ENCODE data around the gene SLC52A3.

Gene SLC52A3

DNA sequence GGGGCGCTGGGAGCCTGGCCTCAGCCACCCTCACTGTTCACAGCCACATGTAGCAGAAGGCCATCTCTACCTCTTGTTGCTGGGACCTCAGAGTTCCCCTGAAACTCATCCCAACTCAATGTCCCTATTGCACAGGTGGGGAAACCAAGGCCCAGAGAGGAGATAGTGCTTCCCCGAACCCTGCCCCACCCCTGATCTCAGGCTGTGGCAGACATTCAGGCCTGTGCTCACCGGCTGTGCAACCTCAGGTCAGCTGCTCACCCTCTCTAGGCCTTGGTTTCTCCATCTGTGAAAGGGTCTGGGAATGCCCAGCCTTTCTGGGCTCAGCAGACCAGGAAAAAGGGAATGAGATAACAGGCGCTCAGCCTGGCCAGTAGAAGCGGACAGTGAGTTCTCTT, 6.4 kb upstream of the SLC52A3 start:
- DNase-seq (ENCODE audit: low read depth), result no peak
- TF ChIP-seq, protein P1, sequence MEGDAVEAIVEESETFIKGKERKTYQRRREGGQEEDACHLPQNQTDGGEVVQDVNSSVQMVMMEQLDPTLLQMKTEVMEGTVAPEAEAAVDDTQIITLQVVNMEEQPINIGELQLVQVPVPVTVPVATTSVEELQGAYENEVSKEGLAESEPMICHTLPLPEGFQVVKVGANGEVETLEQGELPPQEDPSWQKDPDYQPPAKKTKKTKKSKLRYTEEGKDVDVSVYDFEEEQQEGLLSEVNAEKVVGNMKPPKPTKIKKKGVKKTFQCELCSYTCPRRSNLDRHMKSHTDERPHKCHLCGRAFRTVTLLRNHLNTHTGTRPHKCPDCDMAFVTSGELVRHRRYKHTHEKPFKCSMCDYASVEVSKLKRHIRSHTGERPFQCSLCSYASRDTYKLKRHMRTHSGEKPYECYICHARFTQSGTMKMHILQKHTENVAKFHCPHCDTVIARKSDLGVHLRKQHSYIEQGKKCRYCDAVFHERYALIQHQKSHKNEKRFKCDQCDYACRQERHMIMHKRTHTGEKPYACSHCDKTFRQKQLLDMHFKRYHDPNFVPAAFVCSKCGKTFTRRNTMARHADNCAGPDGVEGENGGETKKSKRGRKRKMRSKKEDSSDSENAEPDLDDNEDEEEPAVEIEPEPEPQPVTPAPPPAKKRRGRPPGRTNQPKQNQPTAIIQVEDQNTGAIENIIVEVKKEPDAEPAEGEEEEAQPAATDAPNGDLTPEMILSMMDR (IDR thresholded peaks at IDR 0.05; ENCODE audit: low read length, missing control alignments), result no peak
- no peak overlapping the region for H3K4me3 ChIP-seq (replicated peaks; ENCODE audit: low read depth, low read length)

- DNase-seq (ENCODE audit: low read depth), result no peak
- TF ChIP-seq, protein P1 (IDR thresholded peaks at IDR 0.05; ENCODE audit: low read length, missing control alignments), result no peak
- H3K4me3 ChIP-seq (replicated peaks; ENCODE audit: low read depth, low read length), result no peak overlapping the region
Observed at GRCh38 chr20:774016-774659, 5.8 kb upstream of the SLC52A3 start.

DNA sequence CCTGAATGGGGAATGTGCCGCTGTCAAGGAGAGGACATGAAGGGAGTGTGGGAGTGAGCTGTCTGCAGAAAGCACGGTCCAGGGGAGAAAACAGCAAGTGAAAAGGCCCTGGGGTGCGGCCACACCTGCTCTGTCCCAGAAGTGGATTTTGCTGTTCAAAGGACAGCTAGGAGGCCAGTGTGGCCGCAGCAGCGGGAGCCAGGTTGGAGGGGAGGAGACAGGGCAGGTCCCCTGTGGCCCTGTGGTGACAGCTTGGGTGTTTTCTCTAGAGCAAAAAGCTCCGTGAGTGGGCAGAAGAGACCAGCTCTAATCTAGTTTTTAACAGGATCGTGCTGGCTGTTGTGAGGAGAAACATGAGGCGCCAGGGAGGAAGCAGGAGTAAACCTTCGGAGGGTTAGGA, 4.5 kb upstream of the SLC52A3 start:
- no peak overlapping the region for H3K4me3 ChIP-seq (replicated peaks; ENCODE audit: low read depth, low read length)
- TF ChIP-seq, protein P1 (IDR thresholded peaks at IDR 0.05; ENCODE audit: low read length, missing control alignments), result no peak
- DNase-seq (ENCODE audit: low read depth), result no peak

GRCh38 chr20:771741-772464, 3.6 kb upstream of the SLC52A3 start:
- H3K4me3 ChIP-seq (replicated peaks; ENCODE audit: low read depth, low read length), result no peak overlapping the region
- DNase-seq (ENCODE audit: low read depth), result no peak
- TF ChIP-seq, protein P1 (IDR thresholded peaks at IDR 0.05; ENCODE audit: low read length, missing control alignments), result no peak

DNA sequence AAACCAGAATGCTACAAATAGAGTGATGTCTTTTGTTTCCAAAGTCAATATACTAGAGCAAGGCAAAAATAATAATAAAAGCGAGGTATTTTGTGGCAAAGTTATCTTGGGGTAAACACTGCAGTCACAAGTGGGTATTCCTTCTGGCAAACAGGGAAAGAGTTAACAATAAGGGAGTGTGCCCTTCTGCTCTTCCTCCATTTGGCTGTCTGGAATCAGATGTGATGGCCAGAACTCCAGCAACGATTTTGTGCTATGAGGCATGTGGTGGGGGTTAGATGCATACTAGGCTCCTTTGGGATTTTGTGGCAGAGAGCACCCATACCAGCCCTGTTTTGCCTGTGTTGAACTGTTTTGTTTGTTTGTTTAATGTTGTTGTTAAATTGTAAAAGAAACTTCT, 2.4 kb upstream of the SLC52A3 start:
- no peak overlapping the region for H3K4me3 ChIP-seq (replicated peaks; ENCODE audit: low read depth, low read length)
- TF ChIP-seq, protein P1 (IDR thresholded peaks at IDR 0.05; ENCODE audit: low read length, missing control alignments), result no peak
- no peak for DNase-seq (ENCODE audit: low read depth)

DNA sequence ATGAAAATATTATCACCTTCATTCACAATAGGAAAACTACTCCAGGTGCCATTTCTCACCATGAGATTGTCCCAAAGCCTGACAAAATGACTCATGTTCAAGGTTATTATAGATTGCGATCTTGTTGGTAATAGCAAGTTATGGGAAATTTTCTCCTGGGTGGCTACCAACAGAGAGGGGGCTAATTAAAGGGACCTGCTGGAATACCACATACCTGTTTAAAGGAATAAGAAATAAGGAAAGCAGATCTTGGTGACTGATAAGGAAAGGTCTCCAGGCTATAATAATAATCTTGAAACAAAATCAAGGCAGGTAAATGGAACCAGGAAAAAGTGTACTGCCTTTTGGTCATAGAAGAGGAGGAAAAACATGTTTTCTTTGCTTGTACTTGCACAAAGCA, 1.4 kb downstream of the SLC52A3 start:
- DNase-seq (ENCODE audit: low read depth), result no peak
- TF ChIP-seq, protein P1 (IDR thresholded peaks at IDR 0.05; ENCODE audit: low read length, missing control alignments), result no peak
- H3K4me3 ChIP-seq (replicated peaks; ENCODE audit: low read depth, low read length), result no peak overlapping the region

DNA sequence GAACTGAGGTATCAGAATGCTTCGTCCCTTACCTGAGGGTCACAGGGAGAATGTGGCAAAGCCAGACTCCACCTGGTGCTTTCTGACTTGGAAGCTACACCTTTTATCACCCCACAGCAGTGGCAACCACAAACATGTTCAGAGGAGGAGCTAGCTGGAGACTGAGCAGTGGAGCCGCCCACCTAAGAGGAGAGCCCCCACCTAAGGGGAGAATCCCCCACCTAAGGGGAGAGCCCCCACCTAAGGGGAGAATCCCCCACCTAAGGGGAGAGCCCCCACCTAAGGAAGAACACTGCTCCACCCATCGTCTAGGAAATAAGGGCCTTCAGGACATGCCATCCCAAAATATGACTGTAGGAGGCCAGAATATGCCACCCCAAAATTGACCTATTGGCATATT, 4.0 kb downstream of the SLC52A3 start:
- TF ChIP-seq, protein P1 (IDR thresholded peaks at IDR 0.05; ENCODE audit: low read length, missing control alignments), result no peak

More for the DNA sequence above, 4.0 kb downstream of the SLC52A3 start:
- no peak for DNase-seq (ENCODE audit: low read depth)
- H3K4me3 ChIP-seq (replicated peaks; ENCODE audit: low read depth, low read length), result no peak overlapping the region

All from fibroblast of pulmonary artery (primary cell).